Activated naive CD4-positive, alpha-beta T cell treated with anti-CD3 and anti-CD28 coated beads, Interleukin-2, amount 50 U/mL, for 16 hours (primary cell): ENCODE measurements around the gene ERF.

ENCODE experiments used
- DNase-seq: peaks from one replicate; pipeline ENCODE4 v3.0.0-alpha.2; 2020

Gene ERF

GRCh38 chr19:42254850-42255765 lies at the start of gene ERF:
Gene ERF, minus strand, starts transcription at chr19:42255128. Its CDS starts 129 bp downstream, at chr19:42254999.
- peak; percentile 93 for DNase-seq

- DNase-seq = no peak
Observed at GRCh38 chr19:42303876-42304275, 48.9 kb upstream of the ERF start.

GRCh38 chr19:42303101-42303464 lies 48.2 kb upstream of the ERF start:
- DNase-seq = no peak

GRCh38 chr19:42301646-42302203 lies 46.8 kb upstream of the ERF start, which contains the start of gene PRR19:
Gene PRR19, plus strand, starts transcription at chr19:42302132. Its CDS starts 7,453 bp downstream, at chr19:42309585.
- no peak for DNase-seq

- no peak for DNase-seq
Observed at GRCh38 chr19:42297039-42297438, 42.1 kb upstream of the ERF start.

- peak; percentile 91 for DNase-seq
Observed at GRCh38 chr19:42295831-42296525, 41.0 kb upstream of the ERF start.

- no peak for DNase-seq
Observed at GRCh38 chr19:42295342-42295741, 40.4 kb upstream of the ERF start.

GRCh38 chr19:42294471-42295137 lies 39.7 kb upstream of the ERF start:
- no peak for DNase-seq

GRCh38 chr19:42293948-42294347 lies 39.0 kb upstream of the ERF start:
- DNase-seq = no peak

GRCh38 chr19:42293540-42293939 lies 38.6 kb upstream of the ERF start:
- no peak for DNase-seq

GRCh38 chr19:42292963-42293362 lies 38.0 kb upstream of the ERF start:
- DNase-seq = no peak

- DNase-seq = peak; percentile 8
Observed at GRCh38 chr19:42292042-42292960, 37.4 kb upstream of the ERF start.

- DNase-seq = no peak
Observed at GRCh38 chr19:42291435-42291810, 36.5 kb upstream of the ERF start.

GRCh38 chr19:42290523-42291434 lies 35.9 kb upstream of the ERF start:
- DNase-seq = peak; percentile 67

- no peak for DNase-seq
Observed at GRCh38 chr19:42290136-42290522, 35.2 kb upstream of the ERF start.

- no peak for DNase-seq
Observed at GRCh38 chr19:42289556-42290041, 34.7 kb upstream of the ERF start.

- DNase-seq = no peak
Observed at GRCh38 chr19:42288881-42289555, 34.1 kb upstream of the ERF start.

- DNase-seq = no peak
Observed at GRCh38 chr19:42288387-42288786, 33.5 kb upstream of the ERF start.

GRCh38 chr19:42287827-42288107 lies 32.8 kb upstream of the ERF start:
- no peak for DNase-seq

GRCh38 chr19:42287017-42287826 lies 32.3 kb upstream of the ERF start:
- no peak for DNase-seq
